VCaP (cell line): Measurements from ENCODE around the gene CBLN1.

ENCODE experiments used
- H3K27ac ChIP-seq: fragments of 450-650 bp; 2 replicates; pipeline ENCODE4 v1.5.1; 2017
- CTCF ChIP-seq: fragments of 450-650 bp; conservative IDR thresholded peaks from 2 replicates; pipeline ENCODE4 v1.5.1; 2017; ENCODE audit warnings: mild to moderate bottlenecking, moderate library complexity

Gene CBLN1

GRCh38 chr16:49282690-49283375, 1.2 kb upstream of the CBLN1 start:
- no peak for TF ChIP-seq CTCF

GRCh38 chr16:49281843-49282642, 405 bp upstream of the CBLN1 start:
- no peak for TF ChIP-seq CTCF
- no peak overlapping the region for H3K27ac ChIP-seq

More at GRCh38 chr16:49282690-49283375, 1.2 kb upstream of the CBLN1 start:
- no peak overlapping the region for H3K27ac ChIP-seq

- no peak overlapping the region for H3K27ac ChIP-seq
- no peak for TF ChIP-seq CTCF
Measured at GRCh38 chr16:49280841-49281371, 732 bp downstream of the CBLN1 start.

GRCh38 chr16:49280105-49280741, 1.4 kb downstream of the CBLN1 start:
- no peak for TF ChIP-seq CTCF
- no peak overlapping the region for H3K27ac ChIP-seq

- H3K27ac ChIP-seq = no peak overlapping the region
- TF ChIP-seq CTCF = no peak
Measured at GRCh38 chr16:49278944-49279725, 2.5 kb downstream of the CBLN1 start.

- H3K27ac ChIP-seq = no peak overlapping the region
- no peak for TF ChIP-seq CTCF
Measured at GRCh38 chr16:49278567-49278827, 3.1 kb downstream of the CBLN1 start.
